ENCODE measurements around the gene TOX3.

The TOX3 gene

DNA sequence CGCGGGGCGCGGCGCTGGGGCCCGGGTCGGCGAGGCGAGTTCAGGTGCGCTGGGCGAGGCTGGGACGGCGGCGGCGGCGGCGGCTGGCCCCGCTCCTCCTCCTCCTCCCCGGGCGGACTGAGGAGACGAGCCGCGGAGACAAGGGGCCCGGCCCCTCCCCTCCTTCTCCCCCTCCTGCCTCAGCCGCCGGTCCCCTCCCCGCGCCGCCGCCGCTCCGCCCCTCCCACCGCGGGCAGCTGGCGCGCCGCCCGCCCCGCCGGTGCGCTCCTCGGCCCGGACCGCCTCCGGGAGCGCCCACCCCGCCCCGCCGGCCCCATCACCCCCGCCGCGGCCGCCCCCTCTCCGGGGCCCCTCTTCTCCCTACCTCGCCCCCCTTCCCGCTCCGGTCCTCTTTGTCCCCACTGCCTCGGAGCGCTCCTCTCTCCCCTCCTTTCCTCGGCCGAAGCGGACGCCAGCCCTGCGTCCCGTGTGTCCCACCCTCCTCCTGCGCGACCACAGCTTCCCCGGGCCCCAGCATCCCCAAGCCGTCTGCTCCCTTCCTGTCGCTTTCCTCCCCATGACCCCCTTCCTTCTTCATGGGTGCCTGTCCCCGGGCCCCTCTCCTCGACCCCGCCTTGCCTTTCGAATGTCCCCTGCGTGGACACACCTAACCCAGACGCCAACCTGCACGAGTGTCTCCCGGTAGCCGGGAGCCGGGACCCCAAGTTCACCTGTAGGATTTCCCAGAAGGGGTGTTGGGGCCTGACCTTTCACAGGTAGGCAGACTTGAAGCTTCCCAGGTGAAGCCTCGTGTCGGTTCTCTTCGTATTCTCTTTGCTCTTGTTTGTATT is at the start of gene TOX3:
TOX3 (minus strand) TSS at position 140 of the 830 bp plus-strand sequence. CDS start 420 bp downstream, outside the sequence.
- FAIRE-seq, result no peak

DNA sequence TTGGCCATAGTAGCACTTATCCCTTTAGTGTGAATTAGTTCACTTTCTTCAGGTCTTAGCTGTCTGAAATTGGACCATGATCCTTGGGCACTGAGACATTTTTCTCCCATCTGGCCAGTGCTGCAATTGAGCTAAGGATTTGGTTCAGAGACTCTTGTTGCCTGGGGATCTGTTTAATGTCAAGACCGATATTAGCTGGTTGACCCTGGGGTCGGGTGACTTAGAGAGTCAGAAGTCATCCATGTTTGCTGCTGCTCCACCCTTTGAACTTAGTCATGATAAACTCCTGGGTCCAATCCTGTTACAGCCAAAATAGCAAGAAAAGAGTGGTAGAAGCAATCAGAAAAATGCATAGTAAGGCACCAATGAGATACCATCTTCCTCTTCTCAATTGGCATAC is 45.8 kb upstream of the TOX3 start:
- no peak for FAIRE-seq

DNA sequence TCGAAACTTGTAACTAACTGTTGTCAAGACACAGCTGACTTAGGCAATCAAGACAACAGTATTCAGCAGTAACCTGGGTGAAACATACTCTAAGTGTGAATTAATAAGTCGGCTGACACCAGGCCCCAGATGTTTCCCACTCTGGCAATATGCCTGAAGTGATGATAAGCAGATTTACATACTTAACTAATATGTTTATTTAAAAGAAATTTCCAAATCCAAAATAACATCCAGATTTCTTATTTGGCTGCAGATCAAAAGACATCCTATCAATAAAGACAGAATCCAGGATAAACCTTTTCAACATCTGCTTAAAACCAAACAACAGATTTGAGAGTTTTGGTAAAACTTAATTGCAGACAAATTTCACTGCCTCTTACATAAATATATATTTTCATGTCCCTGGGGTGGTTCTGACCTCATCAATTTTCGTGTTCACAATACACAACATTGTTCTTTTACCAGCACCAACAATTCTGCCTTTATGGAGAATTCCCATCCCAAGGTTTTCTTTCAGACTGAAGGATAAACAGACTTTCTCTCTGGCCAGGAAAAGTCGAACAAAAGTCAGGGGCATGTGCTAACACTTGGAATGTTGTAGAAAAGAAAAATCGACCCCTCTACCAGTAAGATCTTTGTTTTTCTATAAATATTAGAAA is 45.1 kb upstream of the TOX3 start:
- FAIRE-seq, result no peak

DNA sequence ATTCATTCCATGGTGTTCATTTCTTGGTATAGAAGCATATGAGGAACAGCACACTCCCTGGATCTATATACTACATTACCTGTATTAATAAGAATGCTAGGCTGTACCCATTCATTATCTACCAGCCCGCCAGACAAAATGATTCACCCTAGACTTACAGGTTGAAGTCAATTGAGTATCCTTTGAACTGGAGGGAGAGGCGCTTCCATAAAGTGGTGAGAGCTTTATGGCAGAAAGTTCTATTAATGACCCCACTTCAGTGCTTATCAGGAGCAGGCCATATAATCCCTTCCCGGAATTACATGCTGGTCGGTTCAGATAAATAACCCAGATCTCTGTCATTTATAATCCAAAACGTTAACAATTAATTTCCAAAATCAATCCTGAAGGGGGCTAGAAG is 44.5 kb upstream of the TOX3 start:
- no peak for FAIRE-seq

DNA sequence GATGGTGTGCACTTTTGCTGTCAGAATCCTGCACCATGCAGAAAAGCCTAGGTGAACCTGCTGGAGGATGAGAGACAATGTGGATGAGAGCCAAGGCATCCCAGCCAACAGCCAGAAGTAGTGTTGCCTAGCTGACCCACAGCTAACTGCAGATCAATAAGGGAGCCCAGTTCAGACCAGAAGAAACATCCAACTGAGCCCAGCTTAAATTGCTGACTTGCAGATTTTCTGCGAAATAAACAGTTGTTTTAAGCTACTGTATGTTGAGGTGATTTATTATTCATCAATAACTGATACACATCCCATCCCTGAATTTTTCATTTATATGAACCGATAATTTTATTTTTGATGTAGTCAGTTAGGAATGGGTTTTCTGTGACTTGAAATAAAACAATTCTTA is 39.2 kb upstream of the TOX3 start:
- no peak for FAIRE-seq

DNA sequence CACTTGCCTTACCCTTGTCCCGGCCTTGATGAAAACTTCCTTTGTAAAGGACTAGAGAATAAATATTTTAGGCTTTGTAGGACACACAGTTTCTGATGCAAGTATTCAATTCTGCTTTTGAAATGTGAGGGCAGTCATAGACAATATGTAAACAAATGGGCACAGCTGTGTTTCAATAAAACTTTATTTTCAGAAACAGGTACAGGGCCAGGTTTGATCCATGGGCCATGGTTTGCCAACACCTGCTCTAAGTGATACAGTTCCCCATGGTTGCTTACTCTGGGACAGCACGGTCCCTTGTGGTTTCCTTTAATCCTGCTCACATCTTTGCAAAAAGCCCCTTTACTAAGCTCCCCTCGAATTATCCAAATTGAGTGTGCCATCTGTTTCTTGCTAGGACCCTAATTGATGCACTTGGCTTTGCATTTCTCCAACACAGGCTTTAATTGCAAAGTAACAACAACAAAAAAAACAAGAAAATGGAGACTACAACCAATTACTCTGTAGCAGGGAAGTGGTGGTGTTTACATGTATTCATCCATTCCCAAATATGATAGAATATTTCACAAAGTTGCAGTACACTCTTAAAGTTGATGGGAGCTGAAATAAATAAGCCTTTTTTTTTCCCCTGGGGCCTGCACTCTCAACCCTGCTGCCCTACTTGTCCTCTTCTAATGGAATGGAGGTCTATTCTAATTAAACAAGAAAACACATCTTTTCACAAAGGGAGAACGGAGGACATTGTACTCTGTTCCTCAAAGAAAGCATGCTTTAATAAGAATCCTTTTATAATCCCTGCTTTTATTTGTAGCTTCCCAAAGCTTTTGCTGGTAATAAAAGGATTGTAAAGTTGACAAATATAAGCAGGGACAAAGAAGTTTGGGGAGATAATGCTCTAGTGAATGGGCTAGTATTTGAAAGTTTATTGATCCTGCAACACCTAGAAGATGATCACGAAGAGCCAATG is 37.7 kb upstream of the TOX3 start:
- FAIRE-seq, result no peak

DNA sequence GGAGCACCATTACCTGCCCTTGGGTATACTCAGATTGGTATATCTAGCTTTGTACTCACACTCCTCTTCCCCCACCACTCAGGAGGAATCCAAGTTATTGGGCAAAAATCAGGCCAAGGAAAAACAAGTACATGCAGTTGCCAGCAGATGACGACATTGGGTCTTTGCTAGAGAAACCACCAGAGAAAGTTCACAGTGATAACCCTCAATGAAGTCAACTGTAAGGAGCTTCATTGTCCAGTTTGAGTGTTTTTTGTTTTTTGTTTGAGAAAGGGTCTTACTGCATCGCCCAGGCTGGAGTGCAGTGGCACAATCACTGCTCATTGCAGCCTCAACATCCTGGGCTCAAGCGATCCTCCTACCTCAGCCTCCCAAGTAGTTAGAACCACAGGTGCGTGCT is 34.6 kb upstream of the TOX3 start:
- FAIRE-seq, result no peak

DNA sequence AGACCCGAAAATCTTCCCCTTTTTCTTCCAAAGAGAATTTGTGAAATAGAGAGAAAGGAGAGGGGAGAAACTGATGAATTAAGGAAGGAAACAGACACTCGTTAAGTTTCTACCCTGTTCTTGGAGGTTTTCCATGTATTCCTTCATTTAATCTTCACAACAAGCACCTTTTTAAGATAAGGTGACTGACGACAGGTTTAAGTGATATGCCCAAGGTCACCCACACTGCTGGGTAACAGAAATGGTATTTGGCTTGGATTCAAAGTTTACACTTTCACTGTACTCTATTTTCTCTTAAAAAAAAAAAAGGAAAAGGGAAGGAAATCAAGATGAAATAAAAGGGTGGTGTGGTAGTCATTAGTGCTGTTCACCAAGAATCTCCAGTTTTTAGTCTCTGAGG is 33.5 kb upstream of the TOX3 start:
- no peak for FAIRE-seq

DNA sequence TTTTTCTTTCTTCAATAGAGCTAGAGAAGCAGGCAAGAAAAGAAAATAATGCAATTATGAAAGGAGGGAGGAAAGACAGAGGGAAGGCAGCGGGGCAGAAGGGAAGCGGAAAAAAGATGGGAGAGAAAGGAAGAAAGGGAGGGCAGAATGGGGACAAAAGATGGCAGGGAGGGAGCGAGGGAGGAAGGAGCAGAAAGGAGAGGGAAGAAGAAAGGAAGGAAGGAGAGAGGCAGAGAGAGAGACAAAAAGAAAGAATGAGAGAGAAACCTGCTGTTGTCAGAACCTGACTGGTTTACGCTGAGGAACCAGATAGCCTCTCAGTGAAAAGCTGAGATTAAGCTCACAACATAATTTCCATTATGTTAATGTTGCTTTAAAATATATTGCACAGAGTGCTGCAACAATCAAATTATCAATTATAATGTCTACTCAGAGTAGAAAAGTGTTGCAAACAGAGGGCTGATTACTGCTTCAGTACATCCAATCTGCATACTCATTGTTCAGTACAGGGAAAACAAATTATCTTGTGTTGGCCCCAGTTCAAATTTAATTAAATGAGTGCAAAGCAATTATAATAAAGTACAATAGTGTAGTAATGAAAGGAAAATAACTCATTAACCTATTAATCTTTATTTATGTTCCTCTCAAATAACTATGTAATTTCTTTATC is 32.0 kb upstream of the TOX3 start:
- FAIRE-seq, result no peak

DNA sequence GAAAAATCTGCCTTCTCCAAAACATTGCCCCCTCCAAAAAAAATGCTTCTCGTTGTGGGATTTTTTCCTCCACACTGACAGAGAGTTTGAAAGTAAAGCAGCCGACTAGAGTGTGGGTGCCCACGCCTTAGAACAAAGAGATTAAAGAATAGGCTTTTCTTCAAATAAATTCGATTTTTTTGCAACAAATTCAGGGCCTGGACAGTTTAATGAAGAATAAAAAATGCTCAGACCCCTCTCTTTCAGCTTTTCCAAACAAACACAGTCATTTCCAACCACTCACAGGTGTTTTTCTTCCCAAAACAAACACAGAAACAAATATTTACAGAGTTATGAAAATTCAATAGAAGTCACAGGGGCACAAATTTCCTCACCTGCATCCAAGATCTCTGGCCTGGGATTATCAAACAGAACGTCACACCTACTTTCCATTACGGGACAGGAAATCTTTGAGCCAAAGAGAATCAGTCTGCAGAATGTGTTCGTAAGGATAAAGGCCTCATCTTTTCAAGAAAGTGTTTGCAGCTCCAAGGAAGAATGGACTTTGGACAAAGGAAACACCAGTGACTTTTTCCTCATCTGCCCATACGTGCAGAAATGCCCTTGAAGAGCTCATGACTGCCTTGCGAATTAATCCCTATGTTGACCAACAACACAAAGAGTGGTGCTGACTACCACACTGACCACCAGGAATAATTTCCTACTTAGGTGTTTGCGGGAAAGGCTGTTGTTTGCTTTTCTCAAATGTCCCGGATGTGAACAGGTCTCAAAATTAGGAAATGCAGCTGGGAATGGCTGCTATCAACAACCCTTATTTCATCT is 31.3 kb upstream of the TOX3 start:
- no peak for FAIRE-seq

DNA sequence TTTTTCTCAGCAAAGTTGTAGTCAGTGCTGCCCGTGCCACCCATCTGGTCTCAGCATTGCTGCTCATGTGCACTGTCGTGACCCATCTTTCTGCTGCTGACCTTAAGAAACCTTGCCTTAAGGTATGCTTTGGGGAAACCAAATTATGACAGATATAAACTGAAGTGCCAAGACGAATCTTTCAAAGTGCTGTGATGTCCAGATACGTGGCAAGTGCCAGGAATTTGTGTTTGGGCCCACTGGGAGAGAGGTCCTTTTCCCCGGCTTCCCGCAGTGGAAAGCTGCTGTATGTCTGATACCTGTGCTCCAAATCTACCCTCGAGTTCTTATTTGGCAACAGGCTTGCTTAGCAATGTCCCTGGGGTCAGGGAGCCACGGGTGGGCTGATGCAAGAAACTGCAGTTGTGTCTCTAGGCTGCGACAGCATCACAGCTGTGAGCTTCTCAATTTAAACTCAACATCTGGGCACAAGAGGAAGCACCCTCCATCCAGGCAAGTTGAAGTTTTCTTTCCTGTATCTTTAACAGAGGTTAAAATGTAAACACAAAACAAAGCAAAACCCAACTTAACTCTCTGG is 30.3 kb upstream of the TOX3 start:
- FAIRE-seq, result no peak

DNA sequence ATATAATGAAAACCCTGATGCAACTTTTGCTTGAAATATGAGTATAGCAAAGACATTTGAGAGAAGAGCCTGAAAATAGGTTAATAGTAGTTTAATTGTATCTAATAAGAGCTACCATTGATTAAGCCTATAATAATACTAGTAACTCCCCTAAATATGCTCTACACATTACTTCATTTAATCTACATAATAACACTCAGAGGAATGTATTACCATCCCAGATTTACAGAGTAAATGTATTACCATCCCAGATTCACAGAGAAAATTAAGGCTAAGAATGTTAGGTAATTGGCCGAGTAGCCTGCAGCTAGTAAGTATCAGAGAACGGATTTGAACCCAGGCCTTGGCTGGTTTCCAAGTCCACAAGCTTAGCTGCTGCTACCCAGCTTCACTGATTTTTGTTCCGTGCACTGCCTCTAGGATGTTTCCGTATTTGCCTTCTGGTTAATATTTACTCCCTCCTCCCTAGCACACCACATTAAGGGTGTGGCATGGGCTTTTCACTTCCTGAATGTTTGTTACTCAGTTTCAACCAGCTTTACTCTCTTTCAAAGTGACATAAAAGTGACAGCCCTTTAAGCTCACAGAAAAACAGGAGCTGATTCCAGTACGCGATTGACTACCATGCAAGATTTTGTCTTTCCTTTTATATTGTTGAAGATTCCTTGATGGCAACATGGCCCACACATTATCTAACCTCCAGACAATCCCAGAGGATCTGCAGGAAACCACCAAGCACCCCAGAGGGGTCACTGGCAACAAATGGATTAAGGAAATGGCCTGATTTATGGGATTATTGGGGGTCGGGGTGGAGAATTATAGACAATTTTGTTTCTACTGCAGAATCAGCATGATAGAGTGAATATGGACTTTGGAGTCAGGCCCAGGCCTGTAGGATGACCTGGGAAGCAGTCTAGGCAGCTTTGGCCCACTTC is 26.7 kb upstream of the TOX3 start:
- FAIRE-seq, result no peak

DNA sequence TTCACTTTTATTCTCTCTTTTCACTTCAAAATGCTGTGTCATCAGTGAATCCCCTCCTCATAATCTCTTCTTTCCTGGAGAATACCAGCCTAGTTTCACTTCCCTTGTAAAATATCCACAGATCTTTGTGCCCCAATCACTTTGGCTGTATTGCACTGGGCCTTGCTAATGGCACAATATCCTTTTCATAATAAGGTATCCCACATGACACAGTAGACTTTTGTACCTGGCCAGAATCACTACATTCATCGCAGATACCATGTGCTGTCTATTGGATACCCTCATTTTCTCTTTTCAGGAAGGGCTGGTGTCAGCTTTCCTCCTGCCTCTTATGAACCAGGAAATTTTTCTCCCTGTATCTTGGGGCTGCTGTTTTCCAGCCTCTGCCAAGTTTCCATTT is 25.7 kb upstream of the TOX3 start:
- FAIRE-seq, result no peak

DNA sequence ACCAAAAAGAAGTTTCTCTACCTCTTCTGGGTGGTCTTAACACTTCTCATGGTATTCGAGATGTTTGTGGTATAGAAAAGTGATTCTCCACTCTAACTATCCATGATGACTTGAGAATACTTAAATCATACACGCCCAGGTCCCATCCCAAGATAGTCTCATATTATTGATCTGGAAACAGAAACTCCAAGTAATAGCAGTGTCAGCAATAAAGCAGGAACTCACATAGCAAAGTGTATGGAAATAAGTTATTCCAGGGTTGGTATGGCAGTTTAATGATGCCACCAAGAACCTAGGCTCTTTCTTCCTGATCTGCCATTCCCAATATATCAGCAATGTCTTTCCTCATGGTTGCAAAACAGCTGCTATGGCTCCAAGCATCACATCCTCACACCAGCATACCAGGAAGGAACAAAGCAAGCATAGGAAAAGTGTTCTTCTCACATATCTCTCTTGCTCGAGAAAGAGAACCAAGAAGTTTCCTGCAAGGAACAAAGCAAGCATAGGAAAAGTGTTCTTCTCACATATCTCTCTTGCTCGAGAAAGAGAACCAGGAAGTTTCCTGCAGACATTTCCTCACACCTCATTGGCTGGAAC is 23.6 kb upstream of the TOX3 start:
- no peak for FAIRE-seq

DNA sequence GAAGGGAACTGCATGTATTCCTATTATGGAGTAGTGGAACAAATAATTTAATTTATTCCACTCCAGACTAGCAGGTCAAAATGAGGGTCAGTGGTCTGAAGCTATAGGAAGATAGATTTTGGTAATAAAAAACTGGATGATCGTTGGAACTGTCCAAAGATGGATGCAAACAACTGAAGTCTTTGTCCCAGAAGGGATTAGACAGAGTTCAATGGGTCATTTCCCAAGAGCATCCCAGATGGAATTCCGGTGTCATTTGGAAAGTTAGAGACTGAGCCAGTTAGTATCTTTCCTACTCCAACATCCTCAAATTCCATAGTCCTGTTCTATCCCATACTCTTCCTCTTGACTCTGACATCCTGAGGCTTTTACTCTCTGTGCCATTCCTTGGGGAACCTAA is 22.8 kb upstream of the TOX3 start:
- FAIRE-seq, result no peak

DNA sequence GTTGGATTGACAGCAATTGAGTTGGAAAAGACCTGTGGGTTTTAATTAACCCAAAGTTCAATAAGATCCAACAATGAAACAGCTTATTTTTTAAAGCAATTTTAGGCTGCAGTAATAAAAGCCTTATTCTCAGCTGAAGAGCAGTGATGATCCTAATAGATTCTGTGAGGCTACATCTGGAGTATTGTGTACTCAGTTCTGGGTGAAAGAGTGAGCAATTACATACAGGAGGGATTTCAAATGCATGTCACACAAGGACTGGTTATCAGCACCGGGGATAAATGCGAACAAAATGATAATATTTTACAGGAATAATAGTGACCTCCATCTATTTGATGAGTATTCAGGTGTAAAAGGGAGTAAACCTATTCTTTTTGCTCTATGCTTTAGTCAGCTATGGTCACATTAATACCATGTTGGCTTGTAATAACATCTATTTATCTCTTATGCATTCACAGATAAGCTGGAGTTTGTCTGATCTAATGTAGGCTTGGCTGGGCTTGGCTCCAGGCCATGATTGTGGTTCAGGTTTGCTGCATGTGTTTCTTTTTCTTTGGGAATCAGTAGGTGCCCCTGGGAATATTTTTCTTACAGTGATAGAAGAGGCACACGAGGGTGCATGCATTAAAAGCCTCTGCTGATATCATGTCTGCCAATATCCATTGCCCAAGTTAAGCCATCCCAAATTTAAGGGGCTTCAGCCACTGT is 22.2 kb upstream of the TOX3 start:
- FAIRE-seq, result no peak

DNA sequence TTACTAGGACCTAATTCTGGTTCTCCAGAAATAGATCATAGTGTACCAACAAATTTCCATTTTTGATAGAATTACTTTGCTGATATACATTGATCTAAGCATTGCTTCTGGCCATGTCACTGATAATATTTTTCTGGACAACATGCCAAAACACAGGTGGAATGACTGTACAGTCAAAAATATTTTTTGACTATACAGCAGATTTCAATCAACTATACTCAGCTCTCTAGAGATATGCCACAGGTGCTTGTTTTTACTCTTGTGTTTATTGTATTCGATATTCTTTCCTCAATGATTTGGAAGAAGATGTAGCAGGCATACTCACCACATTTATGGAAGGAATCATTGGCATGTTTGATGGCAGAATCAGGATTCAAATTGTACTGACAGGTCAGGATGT is 21.6 kb upstream of the TOX3 start:
- FAIRE-seq, result no peak

DNA sequence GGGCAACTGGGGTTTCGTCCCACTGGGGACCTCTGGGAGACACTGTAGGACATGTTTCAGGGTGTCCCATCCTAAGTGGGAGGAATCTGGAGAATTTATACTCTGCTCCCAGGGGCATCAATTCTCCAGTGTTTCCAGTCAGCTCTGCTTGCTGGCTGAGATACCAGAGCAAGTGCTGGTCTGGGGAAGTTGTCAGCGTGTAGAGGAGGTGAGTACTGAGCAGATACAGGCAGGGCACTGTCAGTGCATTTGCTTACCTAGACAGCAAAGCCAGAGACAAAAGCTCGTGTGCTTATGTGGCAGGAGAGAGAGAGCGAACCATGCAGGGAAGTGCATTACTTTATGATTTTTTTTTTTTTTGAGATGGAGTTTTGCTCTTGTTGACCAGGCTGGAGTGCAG is 20.2 kb upstream of the TOX3 start:
- FAIRE-seq, result no peak
